HG03575 (cell line): Measurements from ENCODE around the gene INPP5A.
"Not testable (repeated sequence)": the region's sequence is repeated elsewhere in the genome, so short reads cannot be mapped to it uniquely, and the experiment has no call there.

Source experiments
- ATAC-seq: cut with Tn5 transposase; IDR thresholded peaks from one replicate; pipeline ENCODE4 v1.9.1; 2021; ENCODE audit not compliant: unreplicated experiment, insufficient number of reproducible peaks, low FRiP score; ENCODE audit errors: extremely low read depth

INPP5A gene, protein sequence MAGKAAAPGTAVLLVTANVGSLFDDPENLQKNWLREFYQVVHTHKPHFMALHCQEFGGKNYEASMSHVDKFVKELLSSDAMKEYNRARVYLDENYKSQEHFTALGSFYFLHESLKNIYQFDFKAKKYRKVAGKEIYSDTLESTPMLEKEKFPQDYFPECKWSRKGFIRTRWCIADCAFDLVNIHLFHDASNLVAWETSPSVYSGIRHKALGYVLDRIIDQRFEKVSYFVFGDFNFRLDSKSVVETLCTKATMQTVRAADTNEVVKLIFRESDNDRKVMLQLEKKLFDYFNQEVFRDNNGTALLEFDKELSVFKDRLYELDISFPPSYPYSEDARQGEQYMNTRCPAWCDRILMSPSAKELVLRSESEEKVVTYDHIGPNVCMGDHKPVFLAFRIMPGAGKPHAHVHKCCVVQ

DNA sequence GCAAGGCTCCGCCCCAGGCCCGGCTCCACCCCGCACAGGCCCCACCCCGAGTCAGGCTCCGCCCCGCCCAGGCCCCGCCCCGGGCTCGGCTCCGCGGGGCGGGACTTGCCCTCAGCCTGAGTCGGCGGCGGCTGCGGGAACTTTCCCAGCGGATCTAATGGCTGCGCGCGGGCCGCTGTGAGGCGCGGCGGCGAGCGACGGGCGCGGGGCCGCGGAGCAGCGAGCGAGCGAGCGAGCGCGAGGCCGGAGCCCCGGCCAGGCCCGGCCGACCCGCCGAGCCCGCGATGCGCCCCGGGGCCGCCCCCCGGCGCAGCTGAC is at the start of gene INPP5A:
INPP5A (plus strand) TSS at position 104 of the 318 bp plus-strand sequence. CDS start 310 bp downstream, outside the sequence.
- no peak for ATAC-seq

DNA sequence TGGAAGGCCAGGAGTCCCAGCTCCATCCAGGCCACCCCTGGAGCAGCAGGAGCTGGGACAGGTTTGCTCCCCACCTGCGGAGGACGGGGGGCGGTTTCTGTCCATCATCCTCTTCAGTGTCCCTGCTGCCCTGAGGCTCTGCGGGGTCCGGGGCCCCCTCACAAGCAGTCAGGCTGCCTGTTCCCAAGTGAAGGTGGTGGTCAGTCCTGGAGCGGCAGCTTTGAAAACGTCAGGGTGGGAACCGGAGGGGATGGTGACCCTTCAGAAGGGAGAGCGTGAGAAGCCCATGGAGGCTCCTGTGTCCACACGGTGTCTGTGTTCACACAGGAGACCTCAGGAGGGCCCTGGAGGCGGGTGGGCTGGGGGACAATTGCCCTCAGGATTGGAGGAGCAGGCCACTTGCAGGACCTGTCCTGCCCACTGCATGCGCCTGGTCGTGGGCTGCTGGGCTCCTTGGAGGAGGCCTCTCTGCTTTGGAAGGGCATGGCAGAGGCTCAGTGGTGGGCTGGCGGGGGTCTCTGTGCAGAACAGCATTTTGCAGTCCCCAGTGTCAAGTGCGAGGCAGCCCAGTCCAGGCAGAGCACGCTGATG is 49.3 kb upstream of the INPP5A start:
- ATAC-seq = no peak

- ATAC-seq = no peak
Measured at GRCh38 chr10:132489053-132489703, 48.4 kb upstream of the INPP5A start.

- no peak for ATAC-seq
Measured at GRCh38 chr10:132489704-132490534, 47.7 kb upstream of the INPP5A start.

DNA sequence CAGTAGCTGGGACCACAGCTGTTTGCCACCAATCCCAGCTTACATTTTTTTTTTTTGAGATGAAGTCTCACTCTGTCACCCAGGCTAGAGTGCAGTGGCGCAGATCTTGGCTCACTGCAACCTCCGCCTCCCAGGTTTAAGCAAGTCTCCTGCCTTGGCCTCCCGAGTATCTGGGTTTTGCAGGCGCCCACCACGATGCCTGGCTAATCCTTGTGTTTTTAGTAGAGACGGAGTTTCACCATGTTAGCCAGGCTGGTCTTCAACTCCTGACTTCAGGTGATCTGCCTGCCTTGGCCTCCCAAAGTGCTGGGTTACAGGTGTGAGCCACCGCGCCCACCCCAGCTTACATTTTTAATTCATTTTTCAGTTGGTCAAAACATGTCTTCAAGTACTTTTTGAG is 46.1 kb upstream of the INPP5A start:
- not testable (repeated sequence) for ATAC-seq

GRCh38 chr10:132492323-132493025 is 45.1 kb upstream of the INPP5A start:
- ATAC-seq = no peak

DNA sequence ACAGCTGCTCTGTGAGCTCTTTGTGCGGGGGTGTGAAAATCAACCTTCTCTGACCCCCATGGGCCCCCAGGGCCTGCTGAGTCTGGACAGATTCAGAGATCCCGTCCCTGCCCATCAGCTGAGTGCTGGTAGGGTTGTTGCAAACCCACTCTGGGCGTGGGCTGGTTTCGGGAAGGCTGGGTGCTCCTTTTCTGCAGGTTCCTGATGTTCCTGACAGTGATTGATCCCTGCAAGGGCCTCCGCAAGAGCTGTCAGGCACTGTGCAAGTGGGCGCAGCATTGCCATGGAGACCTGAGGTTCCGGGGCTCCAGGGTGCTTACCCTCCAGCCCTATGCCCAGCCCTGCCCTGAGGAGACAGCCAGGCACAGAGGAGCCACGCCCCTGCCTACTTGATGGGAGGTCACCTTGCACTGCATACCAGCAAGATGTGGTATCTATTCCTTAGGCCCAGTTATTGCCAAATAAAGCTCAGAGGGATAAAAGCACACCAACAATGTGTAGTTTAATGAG is 44.3 kb upstream of the INPP5A start:
- ATAC-seq = no peak

- ATAC-seq = no peak
Measured at GRCh38 chr10:132493756-132494290, 43.8 kb upstream of the INPP5A start.

DNA sequence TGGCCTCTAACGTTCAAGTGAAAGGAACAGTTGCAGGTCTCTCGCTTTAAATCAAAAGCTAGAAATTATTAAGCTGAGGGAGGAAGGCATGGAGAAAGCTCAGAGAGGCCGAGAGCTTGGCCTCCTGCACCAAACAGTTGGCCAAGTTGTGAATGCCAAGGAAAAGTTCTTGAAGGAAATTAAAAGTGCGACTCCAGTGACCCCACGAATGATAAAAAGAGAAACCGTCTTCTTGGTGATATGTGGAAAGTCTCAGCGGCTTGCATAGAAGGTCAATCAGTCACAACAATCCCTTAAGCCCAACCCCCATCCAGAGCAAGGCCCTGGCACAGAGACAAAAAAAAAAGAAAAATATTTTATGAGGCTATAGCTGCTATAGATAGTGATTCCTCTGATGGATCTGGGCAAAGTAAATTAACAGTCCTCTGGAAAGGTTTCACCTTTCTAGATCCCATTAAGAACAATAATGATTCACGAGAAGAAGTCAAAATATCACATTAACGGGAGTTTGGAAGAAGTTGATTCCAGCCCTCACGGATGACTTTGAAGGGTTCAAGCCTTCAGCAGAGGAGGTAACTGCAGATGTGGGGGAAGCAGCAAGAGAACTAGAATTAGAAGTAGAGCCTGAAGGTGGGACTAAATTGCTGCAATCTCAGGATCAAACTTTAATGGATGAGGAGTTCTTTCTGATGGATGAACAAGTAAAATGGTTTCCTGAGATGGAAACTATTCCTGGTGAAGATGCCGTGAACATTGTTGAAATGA is 42.5 kb upstream of the INPP5A start:
- no peak for ATAC-seq

DNA sequence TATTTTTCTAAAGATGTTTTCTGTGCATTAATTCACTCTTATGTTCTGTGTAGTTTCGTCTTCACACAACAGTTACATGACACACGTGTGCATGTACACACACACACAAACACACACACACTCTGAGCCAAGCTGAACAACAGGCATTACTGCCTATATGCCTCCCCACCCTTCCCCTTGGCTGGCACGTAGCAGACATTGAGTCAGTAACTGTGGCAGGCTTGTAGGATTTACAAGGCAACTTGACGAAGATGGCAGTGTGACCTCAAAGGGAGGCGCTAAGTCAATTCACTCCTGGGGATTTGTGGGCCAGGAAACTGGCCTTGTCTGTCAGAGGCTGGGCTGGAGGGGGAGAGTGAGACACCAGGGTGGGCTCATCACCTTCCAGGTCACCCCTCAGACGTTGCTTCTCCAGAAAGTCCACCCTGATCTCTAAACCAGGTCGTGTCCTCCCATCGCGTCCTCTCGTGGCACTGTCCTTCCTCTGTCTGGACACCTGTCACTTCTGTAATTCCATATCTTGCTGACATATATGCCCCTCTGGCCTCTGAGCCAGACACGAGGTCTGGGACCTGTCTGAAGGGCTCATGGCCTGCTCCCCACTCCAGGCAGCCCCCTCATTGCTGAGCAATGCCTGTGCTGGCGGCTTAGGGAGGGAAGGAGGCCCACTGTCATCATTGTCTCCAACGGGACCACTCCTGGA is 41.1 kb upstream of the INPP5A start:
- ATAC-seq = no peak

DNA sequence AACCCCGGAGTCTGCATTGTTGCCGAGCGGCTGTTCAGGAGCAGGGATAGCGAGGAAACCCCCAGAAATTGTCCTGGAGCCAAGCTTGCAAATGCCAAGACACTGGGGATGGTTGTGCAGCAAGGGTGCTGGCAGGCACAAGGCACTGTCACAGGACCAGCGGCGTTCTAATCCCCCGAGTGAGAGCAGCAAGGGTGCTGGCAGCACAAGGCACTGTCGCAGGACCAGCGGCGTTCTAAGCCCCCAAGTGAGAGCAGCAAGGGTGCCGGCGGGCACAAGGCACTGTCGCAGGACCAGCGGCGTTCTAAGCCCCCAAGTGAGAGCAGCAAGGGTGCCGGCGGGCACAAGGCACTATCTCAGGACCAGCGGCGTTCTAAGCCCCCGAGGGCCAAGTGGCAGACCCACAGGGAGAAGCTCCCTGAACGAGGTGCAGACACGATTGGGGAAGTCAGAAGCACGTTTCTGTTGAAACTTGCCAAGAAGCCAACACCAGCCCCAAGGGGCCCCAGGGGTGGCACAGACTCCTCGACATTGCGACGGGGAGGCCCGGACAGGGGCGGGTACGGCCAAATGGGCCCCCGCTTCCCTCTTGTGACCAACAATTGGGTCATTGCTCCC is 40.4 kb upstream of the INPP5A start:
- ATAC-seq = no peak

DNA sequence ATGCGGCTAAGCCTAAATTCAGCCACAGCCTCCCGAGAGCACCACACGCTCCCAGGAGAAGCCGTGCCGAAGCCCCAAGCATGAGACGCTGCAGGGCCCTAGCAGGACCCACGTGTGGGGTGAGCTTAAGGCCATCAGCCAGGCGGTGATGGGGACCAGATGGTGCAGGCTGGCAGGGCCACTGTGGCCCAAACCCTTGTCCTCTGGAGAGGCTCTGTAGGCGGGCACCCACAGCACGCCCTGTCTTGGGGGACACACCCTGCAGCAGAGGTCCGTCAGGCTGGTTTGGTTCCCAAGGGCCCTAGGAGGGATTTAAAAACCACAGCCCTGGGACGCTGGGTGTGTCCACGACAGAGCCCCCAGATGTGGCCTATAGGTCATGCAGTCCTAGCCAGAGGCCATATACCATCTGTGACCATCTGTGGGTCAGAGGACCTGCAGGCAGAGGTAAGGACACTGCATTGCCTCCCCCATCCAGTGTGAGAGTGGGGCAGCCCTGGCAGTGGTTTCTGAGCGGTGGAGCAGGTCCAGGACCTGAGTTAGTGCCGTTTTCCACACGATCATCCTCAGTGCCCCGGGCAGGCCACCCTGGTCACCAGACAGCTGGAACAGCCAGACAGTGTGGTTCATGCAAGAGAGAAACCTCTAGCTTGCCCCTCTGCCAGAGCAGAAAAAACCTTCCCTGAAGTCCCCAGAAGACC is 39.6 kb upstream of the INPP5A start:
- no peak for ATAC-seq

GRCh38 chr10:132498562-132499366 is 38.8 kb upstream of the INPP5A start:
- no peak for ATAC-seq

GRCh38 chr10:132499367-132499685 is 38.3 kb upstream of the INPP5A start:
- ATAC-seq = no peak

- ATAC-seq = no peak
Measured at GRCh38 chr10:132500781-132501415, 36.7 kb upstream of the INPP5A start.
